NCI-H187 treated with DMSO at 0.1 percent for 48 hours (cell line): ENCODE results near the gene SAC3D1.

ENCODE experiments used
- DNase-seq: peaks from one replicate; lab custom pipeline; 2025; lab: John Stamatoyannopoulos, UW

SAC3D1 gene

GRCh38 chr11:65087827-65088226, 46.8 kb downstream of the SAC3D1 start:
- DNase-seq: no peak

- DNase-seq: no peak
These were observed 48.6 kb downstream of the SAC3D1 start for GRCh38 chr11:65089621-65090020.

- DNase-seq: no peak
These were observed 49.6 kb downstream of the SAC3D1 start for GRCh38 chr11:65090628-65091027.
